Keratinocyte (primary cell): ENCODE measurements around the gene TMEM267.

Experiments used
- EZH2 ChIP-seq: IDR thresholded peaks from one replicate; pipeline ENCODE4 v1.6.1; 2012; ENCODE audit warnings: inconsistent platforms, mild to moderate bottlenecking, low read length, moderate library complexity
- TF ChIP-seq, protein P1 (sequence below), 3 experiments: IDR thresholded peaks in 1 of 3; conservative IDR thresholded peaks in 1 of 3; optimal IDR thresholded peaks in 1 of 3; 2 replicates in 2 of 3; 3 replicates in 1 of 3; pipeline versions ENCODE3 to v1.5.1; 2011; ENCODE audit warnings: low read length in 3 of 3, mild to moderate bottlenecking in 3 of 3, moderate library complexity in 2 of 3, control low read depth in 1 of 3, inconsistent platforms in 1 of 3; ENCODE audit not compliant: insufficient read depth in 2 of 3; ENCODE audit errors: extremely low read depth in 1 of 3

DNA sequence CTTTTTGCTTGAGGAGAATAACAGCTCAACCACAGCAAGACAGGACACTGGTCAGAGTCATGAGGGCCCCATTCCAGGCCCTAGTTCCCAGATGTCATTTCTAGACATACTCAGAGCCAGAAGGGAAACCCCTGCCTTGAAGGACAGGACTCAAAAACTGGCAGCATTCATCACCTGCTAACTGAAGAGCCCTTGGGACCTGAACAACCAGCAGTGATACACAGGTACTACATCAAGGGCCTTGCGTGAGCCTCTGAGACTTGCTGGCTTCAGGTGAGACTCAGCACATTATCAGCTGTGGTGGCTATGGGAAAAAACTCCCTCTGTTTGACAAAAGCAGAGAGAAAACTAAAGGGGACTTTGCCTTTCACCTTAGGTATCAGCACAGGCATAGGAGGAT is 22.6 kb downstream of the TMEM267 start:
- TF ChIP-seq, protein P1, sequence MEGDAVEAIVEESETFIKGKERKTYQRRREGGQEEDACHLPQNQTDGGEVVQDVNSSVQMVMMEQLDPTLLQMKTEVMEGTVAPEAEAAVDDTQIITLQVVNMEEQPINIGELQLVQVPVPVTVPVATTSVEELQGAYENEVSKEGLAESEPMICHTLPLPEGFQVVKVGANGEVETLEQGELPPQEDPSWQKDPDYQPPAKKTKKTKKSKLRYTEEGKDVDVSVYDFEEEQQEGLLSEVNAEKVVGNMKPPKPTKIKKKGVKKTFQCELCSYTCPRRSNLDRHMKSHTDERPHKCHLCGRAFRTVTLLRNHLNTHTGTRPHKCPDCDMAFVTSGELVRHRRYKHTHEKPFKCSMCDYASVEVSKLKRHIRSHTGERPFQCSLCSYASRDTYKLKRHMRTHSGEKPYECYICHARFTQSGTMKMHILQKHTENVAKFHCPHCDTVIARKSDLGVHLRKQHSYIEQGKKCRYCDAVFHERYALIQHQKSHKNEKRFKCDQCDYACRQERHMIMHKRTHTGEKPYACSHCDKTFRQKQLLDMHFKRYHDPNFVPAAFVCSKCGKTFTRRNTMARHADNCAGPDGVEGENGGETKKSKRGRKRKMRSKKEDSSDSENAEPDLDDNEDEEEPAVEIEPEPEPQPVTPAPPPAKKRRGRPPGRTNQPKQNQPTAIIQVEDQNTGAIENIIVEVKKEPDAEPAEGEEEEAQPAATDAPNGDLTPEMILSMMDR (optimal IDR thresholded peaks at IDR 0.05 in 1 of 3, IDR thresholded peaks at IDR 0.05 in 1 of 3, conservative IDR thresholded peaks at IDR 0.05 in 1 of 3; ENCODE audit: extremely low read depth in 1 of 3, insufficient read depth in 2 of 3, low read length in 3 of 3): no peak
- TF ChIP-seq EZH2: no peak
